IPS DF 19.7 (cell line): Measurements from ENCODE around the gene SLC16A4.
"Not testable (repeated sequence)": the region's sequence is repeated elsewhere in the genome, so short reads cannot be mapped to it uniquely, and the experiment has no call there.

Source experiments
- DNase-seq: peaks from one replicate; pipeline ENCODE4 v3.0.0-alpha.2; 2013; ENCODE audit warnings: low read depth, low spot score

Gene SLC16A4

GRCh38 chr1:110409316-110409715 is 18.5 kb upstream of the SLC16A4 start:
- no peak for DNase-seq

DNA sequence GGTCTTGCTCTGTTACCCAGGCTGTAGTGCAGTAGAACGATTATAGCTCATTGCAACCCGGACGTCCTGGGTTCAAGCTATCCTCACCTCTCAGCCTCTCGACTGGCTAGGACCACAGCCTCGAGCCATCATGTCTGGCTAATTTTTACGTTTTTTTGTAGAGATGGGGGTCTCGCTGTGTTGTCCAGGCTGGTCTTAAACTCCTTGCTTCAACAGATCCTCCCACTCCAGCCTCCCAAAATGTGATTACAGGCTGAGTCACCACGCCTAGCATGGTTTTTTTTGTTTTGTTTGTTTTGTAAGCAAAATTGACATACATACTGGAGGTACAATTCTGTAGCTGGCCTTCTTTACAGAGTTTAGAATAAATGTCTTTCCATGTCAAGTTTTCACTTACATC is 17.7 kb upstream of the SLC16A4 start:
- no peak for DNase-seq

GRCh38 chr1:110407260-110408210 is 16.7 kb upstream of the SLC16A4 start, which contains the start of gene LAMTOR5:
LAMTOR5 (minus strand) TSS chr1:110407694; CDS start chr1:110407620, 74 bp downstream.
- DNase-seq = peak; percentile 76

- not testable (repeated sequence) for DNase-seq
Measured at GRCh38 chr1:110406407-110406806, 15.6 kb upstream of the SLC16A4 start.

DNA sequence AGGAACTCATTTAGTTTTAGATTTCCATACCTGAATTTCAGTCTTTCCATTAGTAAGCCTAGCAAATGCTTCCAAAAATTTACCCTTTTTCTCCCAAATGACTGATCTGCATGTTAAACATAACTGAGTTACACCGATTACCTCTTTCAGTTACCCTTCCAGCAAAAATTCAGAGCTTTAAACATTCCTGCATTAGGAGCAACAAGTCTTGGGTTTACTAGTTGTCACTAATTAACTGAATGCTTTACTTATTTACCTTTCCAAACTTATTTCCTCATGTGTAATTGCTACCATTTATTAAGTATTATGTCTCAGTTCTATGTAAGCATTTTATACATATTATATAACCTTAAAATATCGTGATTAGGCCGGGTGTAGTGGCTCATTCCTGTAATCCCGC is 13.6 kb upstream of the SLC16A4 start:
- DNase-seq = no peak

DNA sequence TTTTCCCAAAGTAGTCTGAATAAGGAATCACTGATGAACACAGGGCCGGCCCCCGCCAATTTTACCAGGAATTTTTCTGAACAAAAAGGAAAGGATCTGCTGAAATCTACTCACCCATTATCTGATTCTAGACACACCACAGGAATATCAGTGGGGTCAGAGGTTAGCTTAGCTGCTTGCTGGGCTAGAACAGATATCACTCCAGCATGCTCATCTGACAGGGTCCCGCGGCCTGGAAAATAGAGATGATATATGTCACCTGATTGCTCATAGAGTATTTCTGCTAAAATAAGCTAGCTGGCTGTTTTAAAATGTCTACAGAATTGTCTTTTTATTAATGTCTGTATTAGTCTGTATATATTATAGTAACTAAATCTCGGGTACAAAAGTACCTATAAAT is 13.0 kb upstream of the SLC16A4 start:
- DNase-seq = no peak

GRCh38 chr1:110396259-110396958 is 5.6 kb upstream of the SLC16A4 start:
- DNase-seq = not testable (repeated sequence)

DNA sequence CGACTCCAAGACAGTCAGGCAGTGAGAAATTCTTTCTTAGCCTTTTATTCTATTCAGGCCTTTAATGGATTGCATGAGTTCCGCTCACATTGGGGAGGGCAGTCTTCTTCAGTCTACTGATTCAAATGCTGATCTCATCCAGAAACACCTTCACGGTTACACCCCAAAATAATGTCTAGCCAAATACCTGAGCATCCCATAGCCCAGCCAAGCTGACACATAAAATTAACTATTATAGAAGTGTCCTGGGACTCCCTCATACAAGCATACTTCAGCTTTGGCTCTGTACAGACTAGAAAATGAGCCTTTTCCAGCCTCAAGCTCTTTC is 3.6 kb upstream of the SLC16A4 start:
- DNase-seq = no peak

DNA sequence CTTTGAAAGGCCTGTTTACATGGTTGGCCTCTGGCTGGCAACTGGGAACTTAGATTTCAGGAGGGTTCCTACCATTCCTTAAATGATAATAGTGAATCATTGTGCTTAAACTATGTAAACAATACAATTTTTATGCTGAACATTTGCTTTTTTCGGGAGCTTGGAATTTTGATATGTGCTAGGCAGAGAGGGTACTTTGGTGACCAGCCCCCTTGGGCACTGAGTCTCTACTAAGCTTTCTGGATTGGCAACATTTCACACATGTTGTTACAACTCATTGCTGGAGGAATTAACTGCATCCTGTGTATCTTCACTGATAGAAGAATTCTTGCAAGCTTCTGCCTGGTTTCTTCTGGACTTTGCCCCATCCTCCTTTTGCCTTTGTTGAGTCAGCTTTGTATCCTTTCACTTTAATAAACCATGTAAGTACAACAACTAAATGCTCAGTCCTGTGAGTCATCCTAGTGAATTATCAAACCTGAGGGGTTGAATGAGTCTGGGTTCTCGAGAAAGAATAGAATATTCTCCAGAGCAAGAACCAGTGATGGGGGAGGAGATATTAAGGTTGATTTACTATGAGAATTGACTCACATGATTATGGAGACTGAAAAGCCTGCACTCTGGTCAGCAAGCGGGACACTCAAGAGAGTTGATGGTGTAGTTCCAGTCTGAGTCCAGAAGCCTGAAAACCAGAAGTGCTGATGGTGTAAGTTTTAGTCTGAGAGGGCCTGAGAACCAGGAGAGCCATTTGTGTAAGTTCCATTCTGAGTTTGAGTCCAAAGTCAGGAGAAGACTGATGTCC is 3.1 kb upstream of the SLC16A4 start:
- no peak for DNase-seq

DNA sequence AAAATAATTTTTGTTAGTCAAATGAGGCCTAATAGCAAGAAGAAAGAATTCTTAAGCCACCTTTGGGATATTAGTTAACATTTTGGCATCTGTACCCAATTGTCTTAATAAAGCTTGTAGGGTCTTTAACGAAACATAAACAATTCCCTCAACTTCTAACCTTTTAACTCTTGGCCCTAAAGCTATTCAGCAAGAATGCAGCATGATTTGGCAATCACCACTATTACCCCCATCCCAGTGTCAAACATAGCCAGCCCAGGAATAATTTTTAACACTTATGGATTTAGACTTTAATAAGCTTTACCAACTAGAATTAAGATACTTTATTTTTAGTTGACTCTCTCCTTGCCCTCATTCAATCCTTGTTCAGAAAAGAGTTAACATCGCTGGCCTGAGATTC is 2.5 kb upstream of the SLC16A4 start:
- no peak for DNase-seq

DNA sequence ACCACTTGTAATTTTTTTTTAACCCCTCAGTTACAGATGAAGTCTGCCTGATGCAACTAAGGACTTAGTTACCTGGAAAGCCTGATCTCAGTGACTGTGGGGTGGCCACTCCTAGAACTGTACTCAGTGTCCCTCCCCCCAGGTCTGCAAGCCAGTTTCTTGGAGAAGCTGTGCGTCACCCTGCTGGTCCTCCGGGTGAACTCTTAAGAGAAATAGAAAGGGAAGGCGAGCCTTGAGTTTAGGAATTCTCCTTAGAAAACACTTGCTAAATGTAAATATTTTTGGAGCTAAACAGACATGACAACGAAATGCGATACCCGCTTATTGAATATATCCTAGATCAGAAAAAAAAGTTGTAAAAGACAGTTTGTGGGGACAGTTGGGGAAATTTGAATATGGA is 730 bp downstream of the SLC16A4 start:
- DNase-seq = no peak

- no peak for DNase-seq
Measured at GRCh38 chr1:110387048-110387754, 3.6 kb downstream of the SLC16A4 start.

DNA sequence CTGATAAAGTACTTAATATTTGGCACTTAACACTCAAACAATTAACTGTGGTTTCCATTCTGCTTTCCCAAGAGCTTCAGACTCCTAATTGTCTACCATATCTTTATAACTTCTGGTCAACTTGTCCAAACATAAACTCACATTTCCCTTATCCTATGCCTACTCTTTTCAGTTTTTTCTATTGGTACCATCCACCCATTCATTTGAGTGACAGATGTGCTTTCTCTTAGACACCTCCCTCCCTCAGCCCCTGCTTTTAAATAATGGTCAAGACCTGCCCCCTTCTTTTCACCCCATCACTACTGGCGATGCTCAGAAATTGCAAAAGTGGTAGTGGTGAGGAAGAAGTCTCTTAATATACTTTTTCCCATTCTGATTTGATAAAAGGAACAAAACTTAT is 5.5 kb downstream of the SLC16A4 start:
- DNase-seq = no peak

GRCh38 chr1:110384581-110385321 is 6.1 kb downstream of the SLC16A4 start:
- no peak for DNase-seq

DNA sequence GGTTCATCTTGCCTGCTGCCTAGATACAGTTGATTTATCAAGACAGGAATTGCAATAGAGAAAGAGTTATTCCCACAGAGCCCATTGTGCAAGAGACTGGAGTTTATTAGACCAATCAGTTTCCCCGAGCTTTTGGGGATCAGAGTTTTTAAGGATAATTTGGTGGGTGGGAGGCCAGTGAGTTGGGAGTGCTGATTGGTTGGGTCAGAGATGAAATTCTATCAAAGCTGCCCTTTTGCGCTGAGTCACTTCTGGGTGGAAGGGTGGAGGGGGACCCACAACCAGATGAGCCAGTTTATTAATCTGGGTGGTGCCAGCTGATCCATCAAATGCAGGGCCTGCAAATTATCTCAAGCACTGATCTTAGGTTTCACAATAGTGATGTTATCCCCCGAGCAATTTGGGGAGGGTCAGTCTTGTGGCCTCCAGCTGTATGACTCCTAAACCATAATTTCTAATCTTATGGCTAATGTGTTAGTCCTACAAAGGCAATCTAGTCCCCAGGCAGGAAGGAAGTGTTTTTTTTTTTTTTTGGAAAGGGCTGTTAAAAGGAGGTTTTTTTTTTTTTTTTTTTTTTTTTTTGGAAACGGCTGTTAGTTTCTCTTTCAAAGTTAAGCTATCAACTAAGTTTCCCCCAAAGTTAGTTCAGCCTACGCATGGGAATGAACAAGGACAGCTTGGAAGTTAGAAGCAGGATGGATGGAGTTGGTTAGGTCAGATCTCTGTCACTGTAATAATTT is 7.4 kb downstream of the SLC16A4 start:
- no peak for DNase-seq

GRCh38 chr1:110380672-110381283 is 10.0 kb downstream of the SLC16A4 start:
- no peak for DNase-seq

GRCh38 chr1:110375490-110375889 is 15.3 kb downstream of the SLC16A4 start:
- DNase-seq = no peak

GRCh38 chr1:110370827-110371226 is 20.0 kb downstream of the SLC16A4 start:
- DNase-seq = no peak

GRCh38 chr1:110364221-110364620 is 26.6 kb downstream of the SLC16A4 start:
- no peak for DNase-seq

DNA sequence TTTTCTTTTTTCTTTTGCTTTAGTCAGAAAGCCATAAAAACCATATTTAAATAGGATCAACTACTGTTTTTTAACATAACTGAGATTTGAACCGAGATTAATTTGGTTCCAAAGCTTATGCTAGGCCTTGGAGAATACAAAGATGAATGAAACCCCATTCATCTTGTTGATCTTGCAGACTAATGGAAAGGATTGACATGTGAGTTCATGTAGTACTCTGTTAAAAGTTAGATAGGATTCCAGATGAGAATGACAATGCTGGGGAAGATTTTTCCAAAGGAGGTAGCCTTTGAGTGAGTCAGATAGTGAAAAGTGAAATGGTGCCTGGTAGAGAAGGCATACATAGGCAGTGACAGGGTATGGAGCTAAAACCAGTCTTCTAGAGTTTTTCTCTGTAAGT is 29.0 kb downstream of the SLC16A4 start:
- DNase-seq = no peak
